RWPE1 (cell line): ENCODE data around the gene ANKRD11.

Source experiments
- CTCF ChIA-PET: fragments of 350-600 bp; sonication (Branson Sonifier 250); formaldehyde crosslinking; extraction: SDS; loops from one replicate; lab custom pipeline; 2021; lab: Yijun Ruan, JAX
- POLR2A ChIA-PET: fragments of 400-600 bp; formaldehyde crosslinking; extraction: SDS; loops from one replicate; lab custom pipeline; 2020; ENCODE audit warnings: antibody characterized with exemption; ENCODE audit not compliant: low non-redundant PET; lab: Yijun Ruan, JAX
- DNase-seq: peaks from one replicate; pipeline ENCODE4 v3.0.0; 2012; ENCODE audit warnings: low spot score
- H3K27ac ChIP-seq: fragments of 450-650 bp; 2 replicates; pipeline ENCODE4 v1.5.1; 2017
- TF ChIP-seq, protein P1 (sequence below): fragments of 450-650 bp; conservative IDR thresholded peaks from 2 replicates; pipeline ENCODE4 v1.5.1; 2017; ENCODE audit warnings: low read depth, mild to moderate bottlenecking

The ANKRD11 gene

DNA sequence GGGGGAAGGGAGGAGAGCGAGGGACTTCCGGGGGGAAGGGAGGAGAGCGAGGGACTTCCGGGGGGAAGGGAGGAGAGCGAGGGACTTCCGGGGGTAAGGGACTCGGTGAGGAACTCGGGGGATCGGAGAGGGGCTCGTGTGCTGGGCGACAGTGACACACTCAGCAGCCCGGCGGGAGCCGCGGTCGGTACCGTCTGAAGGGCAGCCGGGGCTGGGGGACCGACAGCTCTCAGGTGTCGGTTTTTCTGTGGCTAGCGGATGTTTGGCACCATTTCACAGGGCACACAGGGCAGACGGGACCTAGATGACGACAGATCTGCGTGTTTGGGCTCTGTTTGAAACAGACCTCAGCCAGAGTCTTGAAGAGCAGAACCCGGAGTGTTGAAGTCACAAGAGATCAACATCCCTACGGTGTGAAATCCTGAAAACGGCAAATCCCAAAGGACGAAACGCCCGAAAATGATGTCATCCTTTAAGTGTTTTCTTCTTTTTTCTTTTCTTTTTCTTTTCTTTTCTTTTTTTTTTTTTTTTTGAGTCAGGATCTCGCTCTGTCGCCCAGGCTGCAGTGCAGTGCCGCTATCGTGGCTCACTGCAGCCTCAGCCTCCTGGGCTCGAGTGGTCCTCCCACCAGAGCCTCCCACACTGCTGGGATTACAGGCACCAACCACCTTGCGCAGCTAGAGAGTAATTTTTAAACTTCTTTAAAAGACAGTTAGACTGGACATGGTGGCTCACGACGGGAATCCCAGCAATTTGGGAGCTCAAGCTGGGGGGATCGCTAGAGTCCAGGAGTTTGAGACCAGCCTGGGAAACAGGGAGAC is 249.0 kb downstream of the ANKRD11 start:
- POLR2A ChIA-PET = interaction anchor here (0.7 kb wide), 1 partner anchor 432 kb away, joined by 4 read pairs; no protein-coding TSS in a partner anchor

DNA sequence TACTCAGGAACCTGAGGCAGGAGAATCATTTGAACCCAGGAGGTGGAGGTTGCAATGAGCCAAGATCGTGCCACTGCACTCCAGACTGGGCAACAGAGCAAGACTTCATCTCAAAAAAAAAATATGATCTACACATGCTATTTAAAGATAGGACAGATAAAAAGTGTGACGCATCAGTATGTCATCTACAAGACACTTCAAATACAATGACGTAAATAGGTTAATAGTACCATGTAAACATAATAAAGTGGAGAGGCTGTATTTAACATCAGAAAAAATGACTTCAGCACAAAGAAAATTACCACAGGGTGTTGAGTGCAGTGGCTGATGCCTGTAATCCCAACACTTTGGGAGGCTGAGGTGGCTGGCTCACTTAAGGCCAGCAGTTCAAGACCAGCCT is 252.6 kb downstream of the ANKRD11 start:
- no peak for DNase-seq
- POLR2A ChIA-PET = no interaction called here

More for the DNA sequence above, 249.0 kb downstream of the ANKRD11 start:
- peak overlapping the region; percentile 93 for H3K27ac ChIP-seq
- TF ChIP-seq, protein P1, sequence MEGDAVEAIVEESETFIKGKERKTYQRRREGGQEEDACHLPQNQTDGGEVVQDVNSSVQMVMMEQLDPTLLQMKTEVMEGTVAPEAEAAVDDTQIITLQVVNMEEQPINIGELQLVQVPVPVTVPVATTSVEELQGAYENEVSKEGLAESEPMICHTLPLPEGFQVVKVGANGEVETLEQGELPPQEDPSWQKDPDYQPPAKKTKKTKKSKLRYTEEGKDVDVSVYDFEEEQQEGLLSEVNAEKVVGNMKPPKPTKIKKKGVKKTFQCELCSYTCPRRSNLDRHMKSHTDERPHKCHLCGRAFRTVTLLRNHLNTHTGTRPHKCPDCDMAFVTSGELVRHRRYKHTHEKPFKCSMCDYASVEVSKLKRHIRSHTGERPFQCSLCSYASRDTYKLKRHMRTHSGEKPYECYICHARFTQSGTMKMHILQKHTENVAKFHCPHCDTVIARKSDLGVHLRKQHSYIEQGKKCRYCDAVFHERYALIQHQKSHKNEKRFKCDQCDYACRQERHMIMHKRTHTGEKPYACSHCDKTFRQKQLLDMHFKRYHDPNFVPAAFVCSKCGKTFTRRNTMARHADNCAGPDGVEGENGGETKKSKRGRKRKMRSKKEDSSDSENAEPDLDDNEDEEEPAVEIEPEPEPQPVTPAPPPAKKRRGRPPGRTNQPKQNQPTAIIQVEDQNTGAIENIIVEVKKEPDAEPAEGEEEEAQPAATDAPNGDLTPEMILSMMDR = no peak
- CTCF ChIA-PET = interaction anchor here (0.5 to 0.6 kb wide), 3 partner anchors 14 to 130 kb away, joined by 3 to 4 read pairs (median 3); no protein-coding TSS in a partner anchor
- peak; percentile 59 for DNase-seq

DNA sequence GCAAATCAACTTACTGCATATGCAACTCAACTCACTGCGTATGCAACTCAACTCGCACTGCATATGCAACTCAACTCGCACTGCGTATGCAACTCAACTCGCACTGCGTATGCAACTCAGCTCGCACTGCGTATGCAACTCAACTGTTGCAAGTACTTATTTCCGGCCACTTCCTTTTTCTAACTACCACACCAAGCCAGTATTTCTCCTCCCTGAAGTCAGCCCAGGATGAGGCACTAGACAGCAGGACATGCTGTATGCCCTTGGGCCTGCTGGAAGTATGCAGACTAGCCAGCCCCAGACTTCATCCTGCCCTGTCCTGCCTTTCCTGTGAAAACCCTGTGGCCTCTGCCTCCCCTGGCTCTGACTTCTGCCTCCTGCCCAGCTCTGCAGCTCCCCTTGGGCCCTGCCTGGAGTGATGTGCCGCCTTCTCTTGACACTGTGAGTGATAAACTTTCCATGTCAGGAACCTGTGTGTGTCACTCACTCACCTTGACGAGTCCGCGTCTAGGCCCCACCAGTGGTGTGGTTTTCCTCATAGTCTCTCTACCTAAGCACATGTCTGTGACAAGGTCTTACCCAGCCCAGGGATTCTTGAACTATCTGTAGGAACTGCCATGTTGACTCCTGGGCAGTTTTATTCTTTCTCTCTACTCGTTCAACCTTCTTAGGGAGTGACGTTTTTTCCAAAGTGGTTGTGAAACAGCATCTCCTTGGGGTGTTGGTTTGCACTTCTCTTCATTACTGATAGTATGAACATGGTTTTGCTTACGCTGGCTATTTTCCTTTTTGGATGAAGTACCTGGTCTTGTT is 256.5 kb downstream of the ANKRD11 start:
- no peak overlapping the region for H3K27ac ChIP-seq
- no peak for DNase-seq
- ChIA-PET CTCF (no interaction called here), POLR2A (no interaction called here)
- TF ChIP-seq, protein P1 = no peak

More for the DNA sequence above, 252.6 kb downstream of the ANKRD11 start:
- CTCF ChIA-PET = no interaction called here
- TF ChIP-seq, protein P1 = no peak
- H3K27ac ChIP-seq = no peak overlapping the region

DNA sequence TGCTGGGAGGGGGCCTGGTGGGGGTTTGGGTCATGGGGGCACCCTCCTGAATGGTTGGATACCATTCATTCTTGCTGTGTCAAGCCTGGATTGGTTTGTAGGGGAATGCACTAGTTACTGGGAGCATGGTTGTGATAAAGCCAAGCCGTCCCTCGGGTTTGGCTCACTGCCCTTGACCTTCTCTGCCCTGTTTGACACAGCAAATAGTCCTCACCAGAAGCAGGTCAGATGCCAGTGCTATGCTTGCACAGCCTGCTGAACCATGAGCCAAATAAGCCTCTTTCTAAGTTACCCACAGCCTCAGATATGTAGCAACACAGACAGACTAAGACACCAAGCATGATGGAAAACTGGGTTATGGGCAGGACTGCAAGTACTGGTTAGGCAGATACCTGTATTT is 258.3 kb downstream of the ANKRD11 start:
- CTCF ChIA-PET = no interaction called here
- TF ChIP-seq, protein P1 = no peak
- no peak overlapping the region for H3K27ac ChIP-seq
- POLR2A ChIA-PET = no interaction called here
- no peak for DNase-seq

DNA sequence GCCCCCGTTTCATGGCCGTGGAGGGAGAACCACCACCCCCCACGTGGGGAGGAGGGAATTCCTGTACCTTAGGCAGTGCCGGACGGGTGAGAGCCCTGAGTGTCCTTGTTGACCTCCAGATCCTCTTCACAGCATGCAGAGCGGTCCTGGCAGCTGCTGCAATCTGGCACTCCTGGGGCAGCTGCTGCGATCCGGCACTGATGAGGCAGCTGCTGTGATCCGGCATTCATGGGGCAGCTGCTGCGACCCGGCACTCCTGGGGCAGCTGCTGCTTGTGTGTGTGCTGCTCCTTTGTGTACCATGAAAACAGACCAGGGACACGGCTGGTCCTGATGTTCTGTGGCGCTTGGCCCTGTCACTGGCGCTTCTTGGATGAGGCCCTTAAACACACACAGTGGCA is 260.1 kb downstream of the ANKRD11 start:
- no peak for DNase-seq
- ChIA-PET POLR2A (no interaction called here), CTCF (no interaction called here)
- H3K27ac ChIP-seq = no peak overlapping the region
- TF ChIP-seq, protein P1 = no peak

DNA sequence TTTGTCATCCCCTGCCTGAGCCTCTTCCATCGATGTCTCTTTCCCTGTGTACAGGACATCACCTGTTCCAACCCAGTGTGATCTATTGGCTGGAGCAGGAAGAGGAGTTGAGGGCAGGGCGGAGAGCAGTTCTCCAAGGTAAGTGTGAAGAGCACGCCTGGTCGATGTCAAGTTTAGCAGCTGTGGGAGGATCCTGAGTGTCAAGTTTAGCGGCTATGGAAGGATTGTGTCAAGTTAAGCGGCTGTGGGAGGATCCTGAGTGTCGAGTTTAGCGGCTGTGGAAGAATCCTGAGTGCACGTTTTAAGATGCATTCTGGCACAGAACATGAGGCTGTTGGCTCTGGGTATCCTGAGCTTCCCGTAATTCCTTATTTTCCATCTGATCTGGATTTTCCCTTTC is 265.7 kb downstream of the ANKRD11 start:
- CTCF ChIA-PET = no interaction called here
- POLR2A ChIA-PET = interaction anchor here (0.6 kb wide), 1 partner anchor 41 kb away, joined by 3 read pairs; no protein-coding TSS in a partner anchor
- DNase-seq = no peak
- TF ChIP-seq, protein P1 = no peak
- H3K27ac ChIP-seq = no peak overlapping the region
